DOHH2 (cell line): ENCODE measurements around the gene HTR4.

ENCODE experiments used
- CTCF ChIP-seq: fragments of 200-600 bp; sonication (generic); IDR thresholded peaks from one replicate; pipeline ENCODE4 v1.5.1; 2014; ENCODE audit warnings: antibody characterized with exemption, mild to moderate bottlenecking, low read depth, low read length; ENCODE audit not compliant: poor library complexity, severe bottlenecking
- EZH2phosphoT487 ChIP-seq: fragments of 200-600 bp; sonication (generic); IDR thresholded peaks from 2 replicates; pipeline ENCODE4 v1.6.1; 2017; ENCODE audit warnings: borderline replicate concordance, mild to moderate bottlenecking, antibody characterized with exemption, low read length, moderate library complexity, mixed read lengths

GRCh38 chr5:148583421-148583965, 70.8 kb downstream of the HTR4 start:
- no peak for TF ChIP-seq CTCF
- no peak for TF ChIP-seq EZH2phosphoT487
